GM19025 (cell line): Measurements from ENCODE around the gene SERPING1.

Experiments used
- ATAC-seq: cut with Tn5 transposase; IDR thresholded peaks from one replicate; pipeline ENCODE4 v1.9.1; 2021; ENCODE audit warnings: mild to moderate bottlenecking, low read depth, moderate library complexity; ENCODE audit not compliant: unreplicated experiment

Gene SERPING1

GRCh38 chr11:57635246-57635645 is 37.8 kb downstream of the SERPING1 start:
- no peak for ATAC-seq

GRCh38 chr11:57637626-57638004 is 40.1 kb downstream of the SERPING1 start:
- ATAC-seq = no peak

DNA sequence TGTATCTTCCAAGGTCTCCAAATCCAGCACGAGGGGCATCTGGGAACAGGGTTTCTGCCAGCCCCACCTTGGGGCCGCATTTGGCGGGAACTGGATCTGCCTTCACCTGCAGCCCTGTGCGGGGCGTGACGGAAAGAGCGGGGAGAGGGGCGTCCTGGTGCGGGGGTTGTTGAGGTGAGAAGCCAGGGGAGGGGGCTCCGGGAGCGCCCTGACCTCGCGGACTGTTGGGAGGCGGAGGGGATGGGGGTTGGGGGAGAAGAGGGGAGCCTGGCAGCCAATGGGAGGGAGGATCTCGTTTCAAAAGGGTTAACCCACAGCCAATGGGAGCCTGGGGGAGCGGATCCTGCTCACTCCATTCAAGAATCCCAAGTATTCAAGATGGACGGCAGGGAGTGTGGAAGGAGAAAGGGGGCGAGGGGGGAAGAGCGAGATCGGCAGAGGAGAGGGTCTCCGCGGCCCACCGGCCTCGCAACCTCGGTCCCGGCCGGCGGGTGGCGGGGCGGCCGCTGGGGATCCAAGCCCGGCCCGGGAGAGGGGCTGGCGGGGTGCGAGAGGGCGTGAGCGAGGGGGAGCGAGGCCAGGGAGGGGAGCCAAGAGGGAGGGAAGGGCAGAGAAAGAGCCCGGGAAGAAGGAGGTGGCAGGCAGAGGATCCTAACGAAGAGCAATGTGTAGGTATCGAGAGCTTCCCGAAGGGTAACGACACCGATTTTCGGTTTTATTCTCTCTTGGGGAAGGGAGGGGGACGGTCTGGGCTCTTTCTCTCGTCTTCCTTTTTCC is 40.7 kb downstream of the SERPING1 start:
- ATAC-seq = no peak

- no peak for ATAC-seq
Measured at GRCh38 chr11:57638811-57639320, 41.4 kb downstream of the SERPING1 start.

GRCh38 chr11:57639321-57640067 is 42.0 kb downstream of the SERPING1 start:
- no peak for ATAC-seq

DNA sequence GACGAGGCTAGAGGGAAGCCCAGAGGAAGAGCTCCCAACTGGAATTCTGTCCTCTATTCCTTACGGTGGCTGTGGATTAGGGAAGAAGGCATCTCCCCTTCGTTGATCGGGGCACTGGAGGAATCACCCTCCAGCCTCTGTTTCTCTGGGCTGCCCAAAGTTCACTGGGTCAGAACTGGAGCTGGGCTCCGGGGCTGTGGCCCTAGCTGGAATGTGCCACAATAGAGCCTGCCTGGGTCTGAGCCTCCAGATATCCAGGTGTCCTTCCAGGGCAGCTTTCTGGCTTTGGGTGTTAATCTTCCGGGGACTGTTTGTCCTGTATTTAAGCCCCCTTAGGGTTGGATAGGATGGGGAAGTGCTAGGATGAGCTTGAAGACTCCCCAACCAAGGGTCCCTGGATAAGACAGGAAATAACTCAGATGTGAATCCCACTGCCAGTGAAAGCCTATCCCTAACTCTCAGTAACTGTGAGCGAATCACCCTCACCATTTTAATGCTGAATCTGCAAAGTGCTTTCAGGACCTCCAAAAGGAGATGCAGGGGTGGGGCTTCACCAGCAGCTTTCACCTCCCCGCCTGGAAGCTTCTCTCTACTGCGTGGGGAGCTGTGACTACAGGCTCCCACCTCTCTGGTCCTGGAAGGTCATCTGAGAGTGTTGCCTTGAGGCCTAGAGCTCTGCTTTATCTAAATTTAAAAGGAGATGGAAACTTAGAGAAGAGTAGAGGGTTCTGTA is 42.7 kb downstream of the SERPING1 start:
- no peak for ATAC-seq

DNA sequence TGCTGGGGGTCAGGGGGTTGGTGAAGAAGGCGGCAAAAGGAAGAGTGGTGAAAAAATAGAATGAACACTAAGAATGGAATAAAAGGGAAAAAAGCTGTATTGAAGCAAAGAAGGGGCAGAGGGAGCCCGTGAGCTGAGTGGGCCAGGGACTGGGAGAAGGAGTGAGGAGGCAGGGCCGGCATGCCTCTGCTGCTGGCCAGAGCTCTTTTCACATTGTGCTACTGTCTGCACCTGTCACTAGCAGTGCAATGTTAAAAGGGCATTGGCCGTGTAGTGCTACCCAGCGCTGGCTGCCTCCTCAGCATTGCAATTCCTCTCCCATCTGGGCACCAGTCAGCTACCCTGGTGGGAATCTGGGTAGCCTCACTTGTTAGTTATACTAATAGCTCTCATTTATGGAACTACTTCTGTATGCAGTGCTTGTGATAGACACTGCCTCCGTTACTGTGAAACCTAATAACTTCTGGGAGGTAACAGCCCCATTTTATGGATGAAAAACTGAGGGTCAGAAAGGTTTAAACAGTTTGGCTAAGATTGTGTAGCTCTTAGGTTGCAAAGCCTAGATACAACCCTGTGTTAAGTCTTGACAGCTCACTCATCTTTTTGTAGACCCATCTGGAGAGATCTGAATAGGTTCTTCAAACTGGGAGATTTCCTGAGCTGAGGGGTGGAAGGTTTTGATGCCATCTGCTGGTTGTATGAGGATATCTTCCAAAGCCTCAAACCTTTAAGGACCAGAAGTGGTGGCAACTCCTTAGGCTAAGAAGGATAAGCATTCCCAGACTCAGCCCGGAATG is 43.7 kb downstream of the SERPING1 start:
- ATAC-seq = no peak

DNA sequence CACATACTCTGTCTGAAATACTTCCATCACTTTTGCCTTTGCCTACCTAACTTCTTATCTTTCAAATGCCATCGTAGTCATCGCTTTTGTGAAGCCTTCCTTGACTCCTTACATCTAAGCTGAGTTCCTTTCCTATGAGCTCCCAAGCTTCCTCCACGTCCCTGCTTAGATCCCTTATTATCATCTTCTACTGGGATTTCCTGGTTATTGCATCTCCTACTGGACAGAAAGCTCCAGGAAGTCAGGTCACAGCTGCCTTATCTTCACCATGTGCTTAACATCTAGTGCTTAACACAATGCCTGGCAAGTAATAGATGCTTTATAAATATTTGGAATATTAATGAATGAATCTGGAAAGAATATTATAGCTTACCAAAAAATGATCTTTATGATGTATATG is 46.3 kb downstream of the SERPING1 start:
- ATAC-seq = no peak

GRCh38 chr11:57644748-57645688 is 47.5 kb downstream of the SERPING1 start:
- ATAC-seq = no peak

DNA sequence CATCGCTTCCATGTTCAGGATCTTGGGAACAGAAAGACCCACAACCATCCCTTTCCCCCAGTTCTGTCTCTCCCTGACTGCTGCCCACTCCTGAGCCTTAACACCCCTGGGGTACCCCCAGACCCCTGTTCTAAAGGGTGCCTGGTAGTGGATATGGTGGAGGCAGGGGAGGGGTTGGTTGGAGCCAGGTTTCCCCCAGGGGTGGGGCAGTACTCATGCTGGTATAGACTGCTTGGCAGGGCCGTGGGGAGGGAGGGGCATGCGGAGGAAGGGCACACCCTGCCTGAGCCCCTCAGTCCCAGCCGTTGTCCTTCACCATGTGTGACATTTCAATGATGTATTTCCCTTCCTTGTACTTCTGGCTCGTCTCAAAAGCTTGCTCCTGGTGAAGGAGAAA is 48.2 kb downstream of the SERPING1 start:
- ATAC-seq = no peak

DNA sequence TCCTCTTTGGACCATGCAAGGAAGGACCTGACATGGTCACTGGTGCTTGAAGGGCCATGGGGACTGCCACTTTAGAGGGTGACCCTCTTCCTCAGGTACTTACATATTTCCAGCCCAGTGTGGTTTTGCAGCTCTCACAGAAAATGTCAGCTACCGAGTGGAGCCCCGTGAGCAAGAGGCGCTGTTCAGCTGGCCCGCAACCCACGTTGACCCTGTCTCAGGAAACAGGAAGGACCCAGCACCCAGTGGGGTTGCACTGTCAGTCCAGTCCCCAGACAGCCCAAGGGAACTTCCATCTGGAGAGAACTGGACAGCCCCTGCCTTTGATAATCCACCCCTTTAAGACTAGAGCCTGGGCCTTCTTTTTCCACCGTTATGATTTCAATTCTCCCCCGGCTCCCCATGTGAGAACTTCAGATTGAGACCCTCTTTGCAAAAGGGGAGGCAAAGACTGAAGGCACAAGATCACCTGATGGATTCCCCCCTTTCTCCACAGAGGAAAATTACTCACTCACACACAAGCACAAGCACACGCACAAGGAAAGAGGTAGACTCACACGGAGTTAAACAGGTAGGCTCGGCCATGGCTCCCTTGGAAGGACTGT is 48.8 kb downstream of the SERPING1 start:
- no peak for ATAC-seq

DNA sequence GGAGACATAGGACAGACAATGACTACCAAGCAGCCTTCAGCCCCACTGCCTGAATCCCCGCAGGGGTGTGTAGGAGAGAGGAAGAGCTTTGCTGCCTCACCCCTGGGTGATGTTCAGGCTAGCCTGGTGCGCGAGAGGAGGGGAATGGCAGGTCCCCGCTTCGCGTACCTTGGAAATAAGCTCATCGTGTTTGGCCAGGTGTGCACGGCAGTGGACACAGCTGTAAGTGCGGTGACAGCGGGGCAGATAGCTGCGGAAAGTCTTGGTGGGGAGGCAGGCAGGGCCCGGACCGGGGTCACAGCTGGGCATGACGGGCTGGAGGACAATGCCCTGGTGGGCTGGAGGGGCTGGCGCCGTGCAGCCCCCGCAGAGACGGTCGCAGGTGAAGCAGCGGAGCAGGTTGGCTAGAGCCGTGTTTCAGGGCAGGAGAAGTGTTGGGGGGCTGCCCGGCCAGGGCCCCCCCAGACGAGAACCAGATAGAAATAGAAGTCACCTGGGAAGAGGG is 49.4 kb downstream of the SERPING1 start:
- ATAC-seq = no peak

DNA sequence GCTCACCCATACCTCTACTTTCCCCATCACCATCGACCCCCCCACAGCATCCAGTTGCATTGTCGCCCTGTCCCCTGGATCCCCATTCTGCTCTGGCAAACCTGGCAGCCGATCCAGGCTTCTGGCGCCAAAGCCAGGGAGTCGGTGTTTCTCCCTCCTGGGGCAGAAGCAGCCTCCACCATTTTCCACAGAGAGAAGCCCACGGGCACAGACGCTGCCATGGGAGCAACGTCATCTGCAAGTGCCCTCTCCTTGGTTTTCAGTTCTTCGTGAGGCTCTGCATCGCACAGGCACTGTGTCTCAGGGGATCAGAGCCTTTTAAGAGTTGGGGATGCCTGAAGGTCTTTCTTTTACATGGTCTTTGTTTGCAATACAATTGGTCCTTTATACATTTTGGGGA is 49.9 kb downstream of the SERPING1 start:
- no peak for ATAC-seq

DNA sequence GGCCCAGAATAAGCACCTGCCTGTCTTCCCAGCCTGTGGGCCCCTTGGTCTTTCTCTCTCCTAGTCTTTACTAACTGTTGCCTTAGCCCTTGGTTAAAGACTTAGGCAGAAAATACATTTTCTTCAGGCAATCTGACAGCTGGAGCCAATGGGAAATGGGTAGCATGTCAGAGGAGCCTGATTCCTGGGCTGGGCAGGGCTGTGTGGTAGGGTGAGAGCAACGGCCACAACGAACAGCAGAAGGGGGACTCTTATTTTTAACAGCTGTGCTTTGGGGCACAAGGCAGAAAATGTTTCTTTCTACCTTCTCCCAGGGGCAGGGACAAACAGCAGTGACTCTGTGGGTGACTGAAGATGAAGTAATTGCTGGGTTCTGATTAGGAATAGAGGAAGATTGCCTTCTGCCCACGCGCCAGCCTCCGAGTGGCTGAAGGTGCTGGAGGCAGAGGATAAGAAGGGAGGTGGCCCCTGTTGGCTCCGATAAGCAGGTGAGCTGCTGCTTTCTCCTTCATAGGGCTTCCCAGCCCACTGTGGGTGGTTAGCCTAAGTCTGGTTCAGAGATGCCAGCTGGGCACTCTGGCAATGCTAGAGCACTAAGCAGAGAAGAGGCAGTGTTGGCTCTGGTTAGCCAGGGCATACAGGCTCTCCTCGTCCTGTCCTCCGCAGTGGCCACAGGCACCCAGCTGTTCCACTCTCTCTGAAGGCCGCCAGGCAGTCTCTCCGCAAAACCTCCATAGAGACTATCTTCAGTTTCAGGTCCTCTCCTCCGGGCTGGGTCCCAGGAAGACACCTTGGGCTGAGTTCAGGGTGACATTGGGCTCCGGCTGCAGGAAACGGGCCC is 50.7 kb downstream of the SERPING1 start:
- ATAC-seq = no peak

GRCh38 chr11:57648801-57649735 is 51.6 kb downstream of the SERPING1 start:
- ATAC-seq = no peak

GRCh38 chr11:57649826-57650738 is 52.6 kb downstream of the SERPING1 start, which contains the start of gene YPEL4:
TSS of gene YPEL4 (minus strand) at chr11:57649912. CDS start at chr11:57647107, 2,805 bp downstream.
- ATAC-seq = no peak
